Stimulated activated CD8-positive, alpha-beta memory T cell treated with anti-CD3 and anti-CD28 coated beads, Interleukin-12 subunit alpha, Interleukin-12 subunit beta, amount 100 ng/mL, for 24 hours (primary cell): ENCODE measurements around the gene TSPAN1.

Source experiments
- DNase-seq: peaks from one replicate; pipeline ENCODE4 v3.0.0-alpha.2; 2020; ENCODE audit errors: extremely low read depth

Gene TSPAN1

DNA sequence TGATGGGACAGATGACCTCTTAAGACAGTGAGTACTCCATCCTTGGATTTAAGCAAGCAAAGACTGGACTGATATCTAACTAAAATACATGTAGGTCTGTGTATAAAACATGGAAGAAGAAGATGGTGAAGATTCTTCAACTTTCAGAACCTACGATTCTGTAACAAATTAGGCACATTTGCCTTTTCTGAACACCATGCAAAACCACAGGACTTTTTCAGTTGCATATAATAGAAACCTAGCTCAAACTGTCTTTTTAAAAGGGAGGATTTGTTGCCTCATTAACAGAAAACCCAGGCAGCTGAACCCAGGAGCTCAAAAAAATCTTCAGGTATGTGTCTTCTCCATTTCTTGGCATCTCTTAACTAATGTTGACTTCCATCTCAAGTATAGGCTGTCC is 14.7 kb upstream of the TSPAN1 start:
- DNase-seq: no peak

DNA sequence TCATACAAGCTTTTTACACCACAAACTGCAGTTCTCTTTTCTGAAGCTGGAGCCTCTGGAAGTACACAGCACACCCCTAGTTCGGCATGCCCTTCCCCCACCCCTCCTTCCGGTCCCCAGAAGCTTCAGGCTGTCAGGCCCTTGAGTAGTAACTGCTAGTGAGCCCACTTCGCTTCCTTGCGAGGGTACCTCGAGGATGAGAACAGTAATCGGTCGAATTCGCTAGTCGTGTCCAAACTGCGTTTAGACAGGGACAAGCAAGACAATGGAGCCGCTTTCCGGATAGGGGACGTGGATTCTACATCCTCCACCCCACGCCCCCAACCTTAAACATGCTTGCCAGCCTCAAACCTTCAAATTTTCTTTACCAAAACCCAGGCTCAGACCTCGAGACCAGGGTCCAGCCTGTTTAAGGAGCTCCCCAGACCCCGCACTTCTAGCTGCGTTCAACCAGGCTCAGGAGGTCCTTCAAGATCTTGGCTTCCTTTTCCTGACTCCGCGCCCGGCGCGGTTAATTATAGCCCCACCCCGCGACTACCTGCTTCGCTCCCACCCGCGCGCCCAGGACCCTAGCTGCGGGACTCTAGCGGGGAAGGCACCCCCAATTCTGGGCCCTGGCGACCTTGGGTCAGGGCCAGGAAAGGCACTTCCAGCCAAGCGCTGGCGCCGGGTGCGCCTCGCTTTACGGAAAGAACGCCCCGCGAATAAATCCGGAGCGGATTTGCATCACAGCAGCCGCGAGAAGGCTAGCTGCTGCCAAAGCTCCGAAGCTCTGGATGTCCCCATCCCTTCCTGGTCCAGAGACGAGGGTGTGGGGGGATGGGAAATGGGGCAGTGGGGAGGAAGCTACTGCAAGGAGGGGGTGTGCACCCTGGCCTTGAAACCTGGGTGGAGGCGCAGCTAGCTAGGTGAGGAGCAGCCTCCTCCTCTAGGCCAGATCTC is 8.1 kb upstream of the TSPAN1 start:
- no peak for DNase-seq

DNA sequence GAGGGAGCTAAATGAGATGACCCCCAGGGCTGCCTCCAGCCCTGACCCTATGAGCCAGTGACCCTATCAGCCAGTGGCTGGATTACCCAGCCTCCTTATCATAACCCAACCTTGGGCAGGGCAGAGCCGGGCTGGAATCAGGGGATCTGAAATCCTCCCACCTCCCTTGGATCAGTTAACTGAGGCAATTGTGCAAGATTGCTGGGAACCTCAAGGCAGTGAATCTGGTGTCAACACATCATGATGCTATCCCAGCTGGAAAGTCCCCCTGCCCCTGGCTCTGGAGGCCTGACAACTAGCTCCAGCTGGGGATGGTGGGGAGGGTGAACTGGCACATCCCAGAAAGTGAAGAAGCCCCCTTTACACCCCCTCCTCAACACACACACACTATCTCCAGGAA is 6.4 kb upstream of the TSPAN1 start:
- DNase-seq: no peak

- no peak for DNase-seq
Measured at GRCh38 chr1:46169811-46170454, 5.0 kb upstream of the TSPAN1 start.

- DNase-seq: no peak
Measured at GRCh38 chr1:46171351-46171750, 3.5 kb upstream of the TSPAN1 start.

- no peak for DNase-seq
Measured at GRCh38 chr1:46171871-46172270, 3.0 kb upstream of the TSPAN1 start.

DNA sequence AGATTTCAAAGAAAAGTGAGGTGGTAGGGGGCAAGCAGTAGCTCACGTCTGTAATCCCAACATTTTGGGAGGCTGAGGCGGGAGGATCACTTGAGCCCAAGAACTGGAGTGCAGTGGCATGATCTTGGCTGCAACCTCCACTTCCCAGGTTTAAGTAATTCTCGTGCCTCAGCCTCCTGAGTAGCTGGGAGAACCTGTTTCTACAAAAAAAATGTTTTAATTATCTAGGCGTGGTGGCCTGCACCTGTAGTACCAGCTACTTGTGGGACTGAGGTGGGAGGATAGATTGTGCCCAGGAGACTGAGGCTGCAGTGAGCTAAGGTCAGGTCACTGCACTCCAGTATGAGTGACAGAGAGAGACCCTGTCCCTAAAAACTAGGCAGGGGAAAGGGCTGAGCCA is 2.6 kb upstream of the TSPAN1 start:
- no peak for DNase-seq

DNA sequence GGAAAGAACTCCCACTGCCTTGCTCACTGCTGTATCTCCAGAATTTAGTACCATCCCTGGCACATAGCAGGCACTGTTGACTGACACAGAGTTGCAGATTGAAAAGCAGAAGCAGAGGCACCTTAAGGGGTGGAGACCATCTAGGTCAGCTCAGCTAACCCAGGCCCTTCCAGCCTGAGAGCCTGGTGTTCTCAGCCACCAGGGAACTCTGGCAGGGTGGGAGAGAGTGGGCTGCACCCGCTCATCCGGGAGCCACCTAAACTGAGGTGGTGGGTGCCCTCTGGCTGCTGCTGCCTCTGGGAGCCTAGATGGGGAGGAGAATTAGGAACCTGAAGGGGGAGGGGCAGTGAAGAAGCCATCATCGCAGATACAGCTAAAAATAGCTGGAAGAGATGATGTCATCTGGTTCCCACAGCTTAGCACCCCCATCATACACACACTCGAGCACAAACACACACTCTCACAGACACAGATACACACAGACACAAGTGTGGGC is 1.5 kb upstream of the TSPAN1 start:
- no peak for DNase-seq

GRCh38 chr1:46175243-46175642 is 356 bp downstream of the TSPAN1 start:
- no peak for DNase-seq

DNA sequence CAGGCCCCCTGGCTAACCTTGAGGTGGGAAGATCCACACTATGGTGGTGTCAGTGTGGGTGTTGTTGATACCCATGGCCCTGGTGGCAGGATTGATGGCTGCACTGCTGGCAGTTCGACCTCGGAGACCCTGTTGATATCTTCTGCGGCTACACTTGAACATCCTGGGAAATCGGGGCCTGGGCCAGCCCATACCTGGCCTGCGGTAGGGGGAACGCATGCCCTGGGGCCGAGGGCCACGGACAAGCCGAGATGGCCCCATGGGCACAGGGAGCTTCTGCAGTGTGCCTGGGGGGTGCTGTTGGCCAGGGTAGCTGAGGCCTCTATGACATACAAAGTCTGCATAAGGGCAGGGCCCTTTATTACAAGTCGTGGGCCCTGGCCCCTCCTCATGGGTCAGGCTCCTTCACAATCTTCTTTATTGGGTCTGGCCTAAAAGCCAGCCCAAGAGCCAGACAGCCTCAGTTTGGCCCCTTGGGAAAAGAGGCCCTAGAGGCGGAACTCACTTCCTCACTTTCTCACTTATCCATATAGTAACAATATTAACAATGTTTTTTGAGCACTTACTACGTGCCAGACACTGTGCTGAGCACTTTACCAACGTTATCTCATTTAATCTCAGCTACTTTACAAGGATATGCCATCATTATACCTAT is 1.5 kb downstream of the TSPAN1 start, which contains the start of gene P3R3URF:
P3R3URF (minus strand) TSS at position 278 of the 655 bp plus-strand sequence; CDS start at position 261, 17 bp downstream.
- DNase-seq: no peak

GRCh38 chr1:46179138-46180081 is 4.5 kb downstream of the TSPAN1 start:
- DNase-seq: no peak

- DNase-seq: no peak
Measured at GRCh38 chr1:46180082-46180616, 5.3 kb downstream of the TSPAN1 start.

DNA sequence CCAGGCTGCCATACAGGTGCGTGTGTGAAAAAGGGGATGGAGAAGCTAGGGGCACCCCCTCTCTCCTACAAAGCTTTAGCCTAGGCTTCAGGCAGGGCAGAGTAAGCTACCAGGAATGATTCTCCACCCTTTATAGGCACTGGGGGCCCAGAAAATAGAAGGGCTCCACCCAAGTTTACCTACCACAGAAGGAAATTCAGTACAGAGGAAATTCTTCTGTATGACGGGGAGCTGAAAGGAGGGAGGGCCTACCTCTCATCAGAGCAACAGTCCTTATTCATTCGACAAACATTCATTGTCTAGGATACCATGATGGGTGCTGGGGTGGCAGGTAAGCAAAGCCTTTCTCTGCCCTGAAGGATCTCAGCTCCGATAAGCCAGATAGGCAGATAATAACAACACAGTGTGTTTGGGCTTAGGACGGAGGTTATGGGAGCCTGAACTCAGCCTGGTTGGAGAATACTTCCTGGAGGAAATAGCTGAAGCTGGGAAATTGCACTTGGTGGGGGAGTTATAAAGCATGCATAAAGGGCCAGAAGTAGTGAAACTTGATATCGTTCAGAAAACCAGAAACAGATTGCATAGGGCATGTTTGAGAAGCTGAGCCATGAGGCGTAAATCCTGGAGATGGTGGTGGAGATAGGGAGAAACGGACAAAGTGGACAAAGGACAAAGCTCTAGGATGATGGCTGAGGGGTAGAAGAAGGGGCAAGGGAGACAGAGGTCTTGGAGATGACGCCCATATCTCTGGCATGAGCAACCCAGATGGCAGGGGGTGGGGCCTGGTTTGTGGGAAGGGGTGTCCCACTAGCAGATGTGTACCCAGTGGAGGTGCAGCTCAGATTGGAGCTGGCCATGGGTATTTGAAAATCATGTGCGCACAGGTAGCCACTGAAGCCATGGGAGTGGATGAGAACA is 6.7 kb downstream of the TSPAN1 start:
- DNase-seq: no peak

DNA sequence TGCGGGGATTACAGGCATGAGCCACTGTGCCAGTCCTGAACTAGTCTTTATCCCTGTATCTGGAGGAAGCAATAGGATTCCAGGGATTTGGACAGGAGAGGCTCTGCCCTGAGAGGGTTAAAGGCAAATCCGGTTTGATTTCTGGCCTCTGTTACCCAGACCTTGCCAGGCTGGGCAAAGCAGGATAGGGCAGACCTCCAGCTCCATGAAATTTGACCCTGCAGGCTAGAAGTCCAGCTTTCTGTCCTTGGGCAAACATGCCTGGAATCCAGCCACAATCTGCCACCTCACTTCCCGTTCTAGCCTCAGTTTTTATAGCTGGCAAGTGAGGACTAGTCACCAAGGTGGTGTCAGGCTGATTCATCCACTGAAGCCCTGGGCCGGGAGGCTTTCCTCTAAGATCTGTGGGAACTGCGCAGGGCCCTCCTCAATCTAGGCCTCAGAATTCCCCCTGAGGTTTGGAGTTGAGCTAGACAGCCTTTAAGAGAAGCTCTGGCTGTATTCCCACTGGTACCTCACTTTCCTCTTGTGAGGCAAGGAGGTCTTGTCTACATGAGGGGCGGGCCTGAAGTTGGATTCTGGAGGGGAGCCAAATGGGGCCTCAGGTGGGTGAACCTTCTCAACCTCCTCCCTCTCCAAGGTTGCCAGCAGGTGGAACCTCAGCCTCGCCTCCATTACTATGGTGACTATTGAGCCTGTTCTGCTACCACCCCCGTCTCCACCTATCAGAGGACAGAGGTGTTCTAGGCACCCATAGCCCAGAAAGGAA is 8.4 kb downstream of the TSPAN1 start:
- DNase-seq: no peak

DNA sequence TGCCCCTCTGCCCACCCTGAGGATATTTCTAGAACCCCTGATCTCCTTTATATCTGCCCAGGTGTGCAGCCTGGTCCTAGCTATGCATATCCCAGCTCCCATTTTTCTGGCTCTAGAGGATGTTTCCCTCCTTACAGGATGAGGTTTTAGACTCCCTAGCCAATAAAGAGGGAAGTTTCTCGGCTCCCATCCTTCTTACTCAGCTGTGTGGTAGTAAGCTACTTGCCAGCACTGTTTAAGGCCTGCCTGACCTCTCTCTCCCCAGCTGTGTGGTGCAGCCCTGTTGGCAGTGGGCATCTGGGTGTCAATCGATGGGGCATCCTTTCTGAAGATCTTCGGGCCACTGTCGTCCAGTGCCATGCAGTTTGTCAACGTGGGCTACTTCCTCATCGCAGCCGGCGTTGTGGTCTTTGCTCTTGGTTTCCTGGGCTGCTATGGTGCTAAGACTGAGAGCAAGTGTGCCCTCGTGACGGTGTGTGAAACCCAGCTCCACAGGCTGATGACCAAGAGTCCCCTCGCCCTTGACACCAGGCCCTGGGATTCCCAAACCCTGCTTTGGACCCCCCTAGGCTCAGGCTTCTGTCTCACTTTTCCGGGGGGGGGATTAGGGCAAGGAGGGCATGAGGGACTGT is 9.2 kb downstream of the TSPAN1 start:
- DNase-seq: no peak

- DNase-seq: no peak
Measured at GRCh38 chr1:46184920-46185658, 10.2 kb downstream of the TSPAN1 start.

- no peak for DNase-seq
Measured at GRCh38 chr1:46186076-46186475, 11.2 kb downstream of the TSPAN1 start.
